Middle frontal gyrus (tissue), 1 donor: Measurements from ENCODE around the gene SCN10A.

Experiments
- DNase-seq: peaks from one replicate; pipeline ENCODE4 v3.0.0-alpha.2; 2015; ENCODE audit warnings: low spot score; ENCODE audit errors: extremely low spot score

SCN10A gene

DNA sequence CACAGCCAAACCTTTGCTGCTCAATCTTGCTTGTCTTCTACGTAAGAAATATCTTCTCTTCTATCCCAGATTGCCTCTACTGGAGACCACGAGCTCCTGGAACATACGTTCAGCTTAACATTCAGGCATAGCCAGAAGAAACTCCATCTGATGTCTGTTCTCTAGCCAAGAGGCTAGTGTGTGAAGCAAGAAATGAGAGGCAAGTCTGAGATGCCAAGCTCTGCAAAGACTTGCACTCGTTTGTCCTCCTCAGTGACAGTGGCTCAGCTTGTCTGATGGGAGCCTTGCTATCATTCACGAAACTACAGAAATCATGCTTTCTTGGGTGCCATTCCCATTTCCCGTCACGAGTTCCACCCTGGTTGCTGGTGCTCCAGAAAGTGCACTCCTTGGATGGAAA, at the start of gene SCN10A:
Gene SCN10A (minus strand): TSS at position 192 of the 400 bp plus-strand sequence. CDS start 22,207 bp downstream, outside the sequence.
- no peak for DNase-seq

DNA sequence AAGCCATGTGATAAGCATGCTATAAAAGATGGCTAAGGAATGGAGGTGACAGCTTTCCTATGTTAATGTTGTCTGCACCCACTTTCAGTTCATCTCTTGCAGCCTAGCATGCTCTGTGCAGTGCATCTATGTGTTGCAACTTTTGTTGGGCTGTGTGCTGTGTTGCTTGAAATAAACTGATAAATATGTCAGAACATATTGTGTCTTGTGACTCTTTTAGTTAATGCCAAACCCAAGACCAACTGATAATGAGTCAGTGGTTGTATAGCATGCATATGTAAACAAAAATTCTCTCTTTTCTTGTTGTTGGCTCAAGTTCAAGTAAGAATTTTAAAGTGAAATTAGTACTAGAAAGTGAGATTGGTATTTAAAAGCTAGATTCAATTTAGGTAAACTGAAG, 37.0 kb upstream of the SCN10A start:
- no peak for DNase-seq

DNA sequence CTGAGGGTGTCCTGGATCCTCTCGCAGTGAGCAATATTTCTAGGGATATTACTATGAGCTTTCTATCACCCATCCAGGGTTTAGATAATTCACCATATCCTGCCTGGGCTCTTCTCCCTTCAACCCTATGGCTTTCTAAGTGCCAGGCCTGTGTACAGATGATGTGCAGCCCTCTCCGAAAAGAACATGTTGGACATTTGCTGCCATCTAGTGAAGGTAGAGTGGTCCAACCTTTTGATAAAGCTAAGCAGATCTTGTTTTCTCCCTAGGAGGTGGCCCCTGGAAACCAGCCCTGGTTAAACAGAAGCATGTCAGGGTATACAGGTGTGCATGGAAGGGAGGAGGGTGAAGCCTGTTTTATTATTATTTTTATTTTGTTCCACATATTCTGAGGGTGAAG, 27.9 kb upstream of the SCN10A start:
- DNase-seq, result no peak

DNA sequence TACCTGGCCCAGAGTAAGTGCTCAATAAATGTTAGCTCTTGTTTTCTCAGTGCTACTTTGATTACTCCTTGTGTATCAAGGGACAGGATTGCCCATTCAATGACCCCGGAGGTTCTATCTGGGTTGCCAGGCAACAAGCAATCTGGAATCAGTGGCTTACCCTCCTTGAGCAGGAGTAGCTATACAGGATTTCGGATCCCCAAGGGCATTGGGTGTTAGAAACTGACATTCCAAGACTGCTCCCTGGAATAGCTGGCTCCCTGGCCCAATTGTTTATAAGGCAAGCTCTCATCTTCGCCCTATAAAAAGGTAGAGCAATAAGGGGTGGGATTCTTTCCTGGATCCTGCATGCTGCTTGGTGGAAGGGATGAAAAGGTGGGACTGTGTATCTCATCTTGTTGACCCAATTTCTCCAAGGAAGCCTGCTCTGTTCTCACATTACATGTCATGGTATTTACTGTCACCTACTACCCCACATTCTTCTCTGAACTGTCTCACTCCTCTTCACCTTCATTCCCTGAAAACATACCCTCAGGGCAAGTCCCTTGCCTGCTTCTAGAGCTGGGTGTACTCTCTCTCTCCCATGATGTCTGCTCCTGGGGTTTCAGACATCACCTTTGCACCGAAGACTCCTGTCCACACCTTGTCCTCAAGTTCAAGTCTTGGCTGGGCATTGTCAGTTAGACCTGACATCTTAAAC, 26.4 kb upstream of the SCN10A start:
- no peak for DNase-seq

DNA sequence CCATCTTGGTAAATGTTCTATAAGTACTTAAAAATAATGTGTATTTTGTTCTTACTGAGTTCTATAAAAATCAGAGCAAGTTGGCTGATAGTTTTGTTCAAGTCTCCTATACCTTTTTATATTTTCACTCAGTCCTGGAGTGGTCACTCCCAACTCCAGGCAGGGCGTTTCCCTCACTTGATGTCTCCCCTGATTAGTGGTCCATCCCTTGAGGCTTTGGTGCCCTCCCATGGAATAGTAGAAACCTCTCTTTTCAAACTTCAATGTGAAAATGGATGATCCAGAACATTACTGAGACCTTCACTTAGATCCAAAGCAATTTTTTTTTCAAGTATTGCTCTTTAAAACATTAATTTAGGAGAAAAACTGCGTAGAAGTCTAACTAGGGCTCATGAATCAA, 25.0 kb upstream of the SCN10A start:
- DNase-seq, result no peak

DNA sequence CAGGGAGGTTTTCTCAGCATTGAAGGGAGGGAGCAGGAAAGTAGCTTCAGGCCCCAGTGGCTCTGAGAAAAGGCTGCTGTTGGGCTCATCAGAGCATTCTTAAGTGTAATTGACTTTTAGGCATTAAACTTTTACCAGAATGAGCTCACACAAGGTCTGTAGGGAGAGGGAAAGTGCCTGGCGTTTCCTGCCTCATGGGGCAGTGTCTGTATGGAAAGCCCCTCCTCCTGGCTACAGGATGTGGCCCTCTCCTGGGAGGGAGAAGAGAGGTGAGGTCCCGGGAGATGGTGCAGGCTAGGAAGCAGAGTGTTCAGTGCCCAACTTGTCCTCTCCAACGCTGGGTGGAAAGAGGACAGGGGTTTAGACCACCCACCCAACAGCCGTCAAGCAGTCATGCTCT, 21.3 kb upstream of the SCN10A start:
- DNase-seq, result no peak

DNA sequence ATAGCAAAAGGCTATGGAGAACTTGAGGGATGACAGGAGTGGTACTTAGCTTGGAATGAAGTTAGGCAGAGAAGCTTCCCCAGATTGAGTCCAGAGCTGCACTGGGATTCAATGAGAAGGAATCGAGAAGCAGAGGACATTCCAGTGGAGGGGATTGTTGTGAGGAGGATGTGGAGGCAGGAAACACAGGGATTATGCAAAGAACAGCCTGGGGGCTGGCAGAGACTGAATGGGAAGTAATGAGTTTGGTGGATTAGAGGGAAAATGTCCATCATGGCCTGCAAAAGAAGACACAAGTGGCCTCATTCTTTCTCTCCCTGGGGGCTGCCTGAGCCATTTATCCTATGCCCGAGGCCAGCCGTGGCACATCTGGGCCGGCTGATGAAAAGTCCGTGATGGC, 20.5 kb upstream of the SCN10A start:
- no peak for DNase-seq

DNA sequence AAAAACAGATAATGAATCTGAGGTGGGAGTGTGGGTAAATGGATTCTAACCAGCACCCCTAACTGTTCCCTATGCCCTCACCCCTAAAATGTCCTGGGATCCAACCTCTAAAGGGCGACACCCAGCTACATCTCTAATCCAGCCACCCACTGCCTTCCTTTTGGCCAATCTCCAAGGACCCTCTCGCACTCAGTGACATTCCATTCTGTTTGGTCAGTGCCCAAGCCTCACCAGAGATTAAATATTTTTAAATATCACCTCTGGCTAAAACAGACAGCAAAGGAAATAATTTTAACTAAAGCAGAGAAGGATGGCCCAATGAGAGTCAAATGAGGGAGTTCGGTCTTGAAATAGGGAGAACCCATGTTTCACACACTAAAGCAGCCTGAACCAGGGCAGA, 19.9 kb upstream of the SCN10A start:
- DNase-seq, result no peak

DNA sequence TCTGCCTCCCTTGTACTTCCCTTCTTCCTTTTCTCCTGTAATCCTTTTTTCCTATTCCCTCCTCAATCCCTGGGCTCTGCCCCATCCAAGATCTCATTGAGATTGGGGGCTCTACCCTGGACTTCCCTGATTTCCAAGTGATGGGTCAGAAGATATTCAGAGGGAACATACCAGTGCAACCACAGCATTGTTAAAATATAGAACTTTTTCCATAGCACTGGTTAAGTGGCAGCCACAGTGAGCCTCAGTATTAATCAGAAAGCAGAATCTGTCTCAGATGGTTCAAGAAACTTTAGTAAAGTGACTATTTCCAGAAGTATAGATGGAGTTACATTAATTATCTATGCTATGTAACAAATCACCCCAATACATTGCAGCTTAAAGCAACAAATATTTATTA, 18.7 kb upstream of the SCN10A start:
- no peak for DNase-seq

DNA sequence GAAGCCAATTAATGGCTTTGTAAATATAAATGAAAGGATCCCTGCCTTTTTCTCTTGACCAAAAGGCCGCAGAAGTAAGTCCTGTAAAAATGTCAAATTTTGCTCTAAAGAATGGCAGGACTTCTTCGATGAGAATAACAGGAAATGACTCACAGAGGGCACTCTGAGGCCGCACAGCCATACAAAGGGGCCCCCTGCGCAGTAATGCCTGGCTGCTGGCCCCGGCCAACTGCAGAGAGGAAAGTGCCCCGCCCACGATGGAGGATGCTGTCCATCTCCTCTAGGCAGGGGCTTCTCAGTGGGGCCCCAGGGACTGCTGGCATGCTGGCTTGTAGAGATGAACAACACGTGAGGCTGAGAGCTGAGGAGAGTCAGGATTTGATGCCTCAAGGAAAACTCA, 18.1 kb upstream of the SCN10A start:
- no peak for DNase-seq

DNA sequence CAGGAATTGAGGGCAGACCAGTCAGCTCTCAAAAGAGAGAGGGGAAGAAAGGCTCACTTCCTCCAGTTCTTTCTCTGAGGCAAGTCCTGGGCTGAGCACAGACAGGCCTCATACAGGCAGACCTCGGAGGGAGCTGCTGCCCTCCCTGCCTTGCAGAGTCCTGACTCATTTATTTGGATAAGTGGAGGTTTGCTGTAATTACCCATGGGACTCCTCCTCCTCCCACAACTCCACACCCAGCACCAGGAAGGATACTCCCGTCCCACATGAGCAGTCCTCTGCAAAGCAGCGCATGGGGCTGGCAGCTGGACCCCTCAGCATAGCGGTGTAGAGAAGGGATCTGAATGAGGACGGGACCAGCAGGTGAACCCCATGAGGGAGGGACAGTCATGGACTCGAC, 13.4 kb upstream of the SCN10A start:
- no peak for DNase-seq

DNA sequence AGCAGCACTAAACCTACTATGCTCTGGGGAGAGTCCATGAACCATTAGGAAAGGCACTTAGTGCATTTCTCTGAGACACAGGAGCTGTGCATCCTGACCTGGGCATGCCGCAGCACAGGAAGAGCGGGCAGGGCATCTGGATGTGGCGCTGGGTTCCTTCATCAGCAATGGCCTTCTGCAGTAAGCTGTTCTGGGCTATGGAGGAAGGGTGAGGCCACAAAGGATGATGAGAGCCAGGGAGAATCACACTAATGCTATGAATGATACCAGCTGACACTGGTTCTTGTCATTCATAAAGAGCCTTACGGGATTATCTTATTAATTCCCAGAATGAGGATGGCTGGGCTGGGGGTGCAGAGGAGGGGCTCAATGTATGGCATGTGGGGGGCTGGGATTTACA, 12.7 kb upstream of the SCN10A start:
- no peak for DNase-seq

DNA sequence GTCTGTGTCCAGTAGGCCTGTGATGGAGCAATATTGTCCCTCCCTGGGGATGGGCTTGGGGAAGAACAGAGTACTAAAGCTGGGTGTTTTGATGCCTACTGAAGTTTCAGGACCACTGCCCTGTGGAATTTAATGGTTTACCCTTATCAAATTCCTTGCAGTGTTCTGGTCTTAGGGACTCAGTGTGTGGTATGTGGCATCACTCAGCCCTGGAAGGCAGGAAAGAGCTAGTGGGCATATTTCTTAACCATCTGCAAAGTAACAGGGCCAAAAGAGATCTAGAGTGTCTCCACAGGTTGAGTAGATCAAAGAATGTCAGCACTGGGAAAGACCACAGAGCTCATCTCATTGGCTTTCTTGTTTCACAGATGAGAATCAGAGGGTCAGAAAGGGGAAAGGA, 11.8 kb upstream of the SCN10A start:
- DNase-seq, result no peak

DNA sequence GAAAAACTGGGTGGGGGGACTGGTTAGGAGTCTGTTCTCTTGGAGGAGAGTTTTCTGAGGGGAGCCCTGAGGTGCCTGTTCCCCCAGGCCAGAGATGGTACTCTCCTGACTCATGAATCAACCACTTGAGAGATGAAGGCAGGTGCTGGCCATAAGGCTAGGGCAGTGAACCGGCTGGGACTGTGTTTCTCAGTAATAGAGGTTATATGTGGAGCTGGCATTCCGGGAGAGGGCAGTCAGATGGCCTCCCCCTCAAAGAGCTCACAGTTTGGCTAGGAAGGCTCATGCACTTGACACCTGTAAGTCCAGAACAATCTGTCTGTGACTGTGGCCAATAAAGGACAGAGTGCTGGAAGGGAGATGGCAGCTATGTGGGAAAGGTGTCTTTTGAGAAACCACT, 10.0 kb upstream of the SCN10A start:
- no peak for DNase-seq

DNA sequence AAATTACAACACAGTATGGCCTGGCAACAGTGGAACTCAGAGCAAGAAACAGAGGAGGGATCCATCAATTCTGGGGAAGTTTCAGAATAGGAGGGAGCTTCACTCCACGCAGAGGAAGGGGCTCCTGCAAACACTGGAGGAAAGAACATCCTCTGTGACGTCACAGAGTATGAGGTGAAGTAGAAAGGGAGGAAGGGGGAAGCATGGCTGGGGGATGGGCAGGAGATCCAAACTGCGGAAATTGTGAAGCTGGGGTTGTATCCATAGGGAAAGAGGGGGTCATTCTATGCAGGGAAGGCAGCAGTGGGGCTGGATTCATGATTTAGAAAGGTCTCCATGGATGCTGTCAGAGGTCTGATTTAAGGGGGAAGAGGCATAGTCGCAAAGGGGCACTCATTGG, 8.3 kb upstream of the SCN10A start:
- no peak for DNase-seq

DNA sequence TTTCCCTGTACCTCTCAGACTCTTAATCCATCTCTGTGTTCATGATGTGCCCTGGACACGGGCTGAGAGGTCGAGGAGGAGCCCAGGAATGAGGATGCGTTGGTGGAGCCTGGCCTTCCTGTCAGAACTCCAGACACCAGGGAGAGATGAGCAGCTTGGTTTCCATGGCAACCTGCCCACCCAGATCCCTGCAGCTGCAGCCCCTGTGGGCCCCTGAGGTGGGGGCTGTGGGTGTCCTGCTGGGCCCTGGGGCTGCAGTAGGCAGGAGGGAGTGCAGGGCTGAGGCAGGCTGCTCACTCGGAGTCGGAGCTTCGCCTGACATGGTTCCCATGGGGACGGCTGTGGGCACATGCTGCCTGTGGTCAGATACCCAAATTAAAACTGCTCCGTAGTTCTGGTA, 7.7 kb upstream of the SCN10A start:
- no peak for DNase-seq

DNA sequence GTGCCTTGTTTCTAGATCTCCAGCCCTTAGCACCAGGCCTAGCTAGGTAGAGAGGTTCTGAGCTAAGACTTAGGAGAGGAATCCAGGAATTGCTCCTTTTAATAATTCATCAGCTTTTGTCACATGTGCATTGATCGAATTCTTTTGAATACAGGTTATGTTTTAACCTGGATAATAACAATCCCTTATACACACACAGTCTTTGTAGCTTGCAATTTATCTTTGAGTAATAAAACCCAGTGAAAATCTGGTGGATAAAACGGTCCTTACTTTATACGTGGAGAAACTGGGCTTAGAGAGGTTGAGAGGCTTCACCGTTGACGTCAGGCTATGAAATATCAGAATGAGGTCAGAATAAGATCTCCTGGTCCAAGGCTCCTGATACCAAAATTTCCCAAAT, 7.2 kb upstream of the SCN10A start:
- DNase-seq, result no peak

DNA sequence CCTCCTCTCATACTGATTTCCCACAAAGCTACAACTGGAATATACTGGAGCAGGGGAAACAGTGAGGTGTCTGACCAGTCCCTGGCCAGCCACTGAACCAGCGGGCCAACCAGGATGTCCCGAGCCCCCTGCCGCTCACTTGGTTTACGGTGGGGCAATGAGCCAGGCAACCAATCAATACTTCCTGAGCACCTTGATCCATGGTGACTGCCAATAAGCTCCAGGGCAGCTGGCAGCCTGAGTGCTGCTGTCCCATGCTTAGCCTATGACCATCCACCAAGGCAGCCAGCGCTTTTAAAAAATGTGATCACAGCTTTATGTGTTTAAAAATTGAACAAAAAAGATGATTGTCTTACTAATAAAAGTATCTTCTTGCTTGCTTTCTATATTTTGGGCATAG, 4.2 kb downstream of the SCN10A start:
- DNase-seq, result no peak

DNA sequence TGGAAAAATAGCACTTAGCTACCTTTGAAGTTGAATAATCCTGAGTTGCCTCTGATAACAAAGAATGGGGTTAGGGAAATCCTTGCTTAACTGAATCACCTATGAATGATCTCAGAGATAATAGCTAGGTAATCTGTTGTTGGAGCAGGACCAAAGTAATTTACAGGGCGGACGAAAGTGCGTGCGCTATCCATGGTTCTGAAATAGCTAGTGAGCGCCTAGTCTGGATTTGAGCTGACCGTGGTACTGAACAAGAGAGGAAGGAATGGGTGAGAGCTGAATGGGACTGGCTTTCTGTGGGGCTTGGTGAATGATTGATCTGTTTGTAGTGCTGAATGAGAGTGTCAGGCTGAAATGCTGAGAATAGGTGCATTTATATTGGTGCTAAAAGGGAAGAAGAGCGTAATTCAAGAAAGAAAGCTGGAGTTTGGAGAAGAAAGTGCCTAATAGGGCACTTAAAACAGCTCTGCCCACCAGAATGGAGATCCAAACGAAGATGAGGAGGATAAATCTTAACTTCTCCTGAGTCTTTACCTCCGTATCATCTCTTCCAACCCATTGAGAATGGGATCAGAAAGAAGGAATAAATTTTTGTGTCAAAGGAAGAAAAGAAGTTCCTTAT, 10.1 kb downstream of the SCN10A start:
- DNase-seq, result no peak

DNA sequence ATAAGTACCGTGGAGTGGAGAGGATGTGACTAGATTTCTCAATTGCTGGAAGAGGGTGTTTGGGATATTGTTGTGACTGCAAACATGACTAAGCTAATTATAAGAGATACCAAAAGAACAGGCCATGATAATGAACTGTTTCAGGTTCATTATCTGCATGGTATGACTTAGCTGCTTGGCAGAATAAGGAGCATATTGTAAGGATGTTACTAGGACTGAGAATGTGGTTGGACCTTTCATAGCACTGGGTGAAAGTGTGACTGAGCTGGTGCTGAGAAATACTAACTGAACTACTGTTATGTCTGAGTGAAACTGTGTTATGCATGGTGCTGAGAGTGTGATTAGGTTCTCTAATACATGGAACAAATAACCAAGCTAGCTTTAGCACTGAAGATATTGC, 11.0 kb downstream of the SCN10A start:
- DNase-seq, result no peak

DNA sequence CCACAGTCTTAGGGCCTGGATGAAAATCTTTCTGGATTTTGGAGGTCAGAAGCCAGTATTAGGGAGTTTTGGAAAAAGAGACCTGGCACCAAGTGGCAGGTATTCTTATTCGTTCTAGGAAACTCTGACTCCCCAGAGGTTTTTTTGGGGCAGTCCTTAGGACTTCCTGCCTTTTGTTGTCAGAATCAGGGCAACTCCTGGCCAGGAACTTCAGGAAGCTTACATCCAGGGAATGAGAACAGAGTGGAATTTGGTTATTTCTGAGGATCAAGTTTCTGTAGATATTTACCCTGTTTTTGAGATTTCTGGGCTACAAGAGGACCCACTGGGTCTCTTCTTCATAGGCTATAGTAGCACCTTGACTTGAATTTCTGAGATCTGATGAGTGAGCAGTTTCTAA, 15.5 kb downstream of the SCN10A start:
- no peak for DNase-seq

DNA sequence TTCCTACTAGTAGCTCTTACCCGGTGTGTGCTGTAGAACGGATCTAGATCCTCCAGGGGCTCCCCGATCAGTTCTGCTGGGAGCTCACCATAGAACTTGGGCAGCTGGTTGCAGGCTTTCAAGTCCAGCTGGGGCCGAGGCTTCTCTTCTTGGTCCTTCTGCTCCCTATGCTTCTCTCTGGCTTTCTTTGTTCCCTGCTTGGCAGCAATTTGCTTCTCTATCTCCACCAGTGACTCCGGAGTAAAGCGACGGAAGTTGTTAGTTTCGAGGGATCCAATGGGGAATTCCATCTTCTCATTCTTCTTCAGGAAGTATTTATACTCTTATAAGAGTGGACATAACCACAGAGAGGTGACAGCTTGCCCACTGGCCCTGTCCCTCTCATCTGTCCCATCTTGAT, 22.3 kb downstream of the SCN10A start:
- no peak for DNase-seq

DNA sequence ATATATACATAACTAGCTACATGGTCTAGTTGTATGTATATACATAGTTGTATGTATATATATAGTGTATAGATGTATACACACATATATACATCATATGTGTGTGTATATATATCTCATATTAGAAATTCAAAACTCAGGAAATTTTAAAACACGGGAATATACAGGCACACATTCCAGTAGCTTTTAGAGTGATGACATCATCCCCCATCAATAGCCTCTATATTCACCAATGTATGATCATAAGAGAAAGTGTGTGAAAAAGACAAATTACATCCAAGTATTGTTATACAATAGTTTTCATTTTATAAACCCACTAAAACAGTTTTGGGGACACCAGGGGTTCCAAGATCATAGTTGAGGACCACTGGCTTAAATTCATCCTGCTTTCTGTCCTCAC, 23.0 kb downstream of the SCN10A start:
- DNase-seq, result no peak

DNA sequence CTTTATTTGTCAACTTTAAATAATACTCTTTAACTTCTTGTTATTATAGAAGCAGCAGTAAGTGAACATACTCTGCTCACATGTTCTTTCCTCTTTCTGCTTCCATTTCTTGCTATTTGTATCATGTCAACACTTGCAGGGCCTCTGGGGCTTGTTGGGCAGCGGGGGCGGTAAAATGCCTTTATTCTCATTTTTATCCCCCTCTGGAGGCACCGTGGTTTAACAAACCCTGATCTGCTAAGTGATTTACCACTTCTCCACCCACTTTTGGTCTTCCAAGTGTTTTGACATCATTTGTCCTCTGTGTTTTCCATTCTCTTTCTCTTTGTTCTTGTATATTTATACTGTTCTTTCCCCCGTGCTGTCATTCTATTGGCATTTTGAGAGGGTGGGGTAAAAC, 33.9 kb downstream of the SCN10A start:
- DNase-seq, result no peak
